Left ventricle myocardium inferior (tissue), 1 donor: ENCODE results near the gene RELT. TPM values are rescaled to one million over a fixed set of nuclear protein-coding genes. Genes with fewer than 3 reads are reported as not detected.

Experiments used
- DNase-seq: peaks from one replicate; pipeline ENCODE4 v3.0.0-alpha.2; 2020
- H3K27ac ChIP-seq: fragments of 200-600 bp; replicated peaks from 2 replicates; pipeline ENCODE4 v1.8.0; 2021
- H3K27me3 ChIP-seq: fragments of 200-600 bp; 2 replicates; pipeline ENCODE4 v1.8.0; 2021; ENCODE audit warnings: low read depth
- H3K36me3 ChIP-seq: fragments of 200-600 bp; 2 replicates; pipeline ENCODE4 v1.8.0; 2021
- H3K4me1 ChIP-seq: fragments of 200-600 bp; 2 replicates; pipeline ENCODE4 v1.8.0; 2021
- H3K4me3 ChIP-seq: fragments of 200-600 bp; 2 replicates; pipeline ENCODE4 v1.8.0; 2021; ENCODE audit warnings: mild to moderate bottlenecking, moderate library complexity
- H3K9me3 ChIP-seq: fragments of 200-600 bp; replicated peaks from 2 replicates; pipeline ENCODE4 v1.8.0; 2021
- CTCF ChIP-seq: fragments of 200-600 bp; IDR thresholded peaks from 2 replicates; pipeline ENCODE4 v1.8.0; 2021; ENCODE audit warnings: antibody characterized with exemption, mild to moderate bottlenecking, borderline replicate concordance
- intact Hi-C: fragments of 100-400 bp; cut with micrococcal nuclease; formaldehyde crosslinking; loops from one replicate; pipeline ENCODE4 v1.11.0; 2022
- total RNA-seq: library from RNA; stranded (reverse); fragmentation: NEBNext Ultra II Directional; extraction: Animal tissue kit (Norgen Biotek cat#: 25700); gene quantifications from one replicate; pipeline ENCODE4 v1.2.1, GENCODE V29; 2021
- donor health status: DM: no; HTN: yes; CAD: no; lungs with severe emphysema.

RELT gene
- total RNA-seq, 1 donor from 2014 or later: 1.6 TPM

GRCh38 chr11:73333173-73333572, 43.0 kb upstream of the RELT start:
- no peaks in the 10 kb centered on the region for H3K9me3 ChIP-seq
- peak overlapping the region; percentile 83 for H3K27ac ChIP-seq
- intact Hi-C loops: no loop called here
- H3K27me3 ChIP-seq: no peaks in the 10 kb centered on the region
- TF ChIP-seq CTCF: no peak
- no peak overlapping the region for H3K4me3 ChIP-seq
- no peak for DNase-seq
- H3K36me3 ChIP-seq: no peaks in the 10 kb centered on the region
- peaks cover 84% of the 10 kb centered on the region for H3K4me1 ChIP-seq

- no peak for TF ChIP-seq CTCF
- H3K36me3 ChIP-seq: no peaks in the 10 kb centered on the region
- H3K4me1 ChIP-seq: peaks cover 84% of the 10 kb centered on the region
- no peaks in the 10 kb centered on the region for H3K9me3 ChIP-seq
- H3K27me3 ChIP-seq: no peaks in the 10 kb centered on the region
- H3K27ac ChIP-seq: peak overlapping the region; percentile 83
- no peak for DNase-seq
- peak overlapping the region; percentile 20 for H3K4me3 ChIP-seq
- intact Hi-C loops: loop anchor here (2.0 kb wide), 1 partner anchor 27 kb away; no protein-coding TSS in a partner anchor
These were observed 42.4 kb upstream of the RELT start for GRCh38 chr11:73333640-73334383.

GRCh38 chr11:73334384-73335203, 41.6 kb upstream of the RELT start:
- intact Hi-C loops: loop anchor here (2.0 kb wide), 1 partner anchor 28 kb away; no protein-coding TSS in a partner anchor
- TF ChIP-seq CTCF: no peak

GRCh38 chr11:73335204-73335923, 40.8 kb upstream of the RELT start:
- peak; percentile 85 for DNase-seq
- Histone ChIP-seq H3K9me3 (no peaks in the 10 kb centered on the region), H3K4me3 (peak overlapping the region; percentile 20), H3K27me3 (no peaks in the 10 kb centered on the region), H3K4me1 (peaks cover 80% of the 10 kb centered on the region), H3K27ac (peak overlapping the region; percentile 83), H3K36me3 (no peaks in the 10 kb centered on the region)
- intact Hi-C loops: loop anchor here (2.0 kb wide), 1 partner anchor 29 kb away; no protein-coding TSS in a partner anchor
- TF ChIP-seq CTCF: peak; percentile 99

More at GRCh38 chr11:73334384-73335203, 41.6 kb upstream of the RELT start:
- no peaks in the 10 kb centered on the region for H3K27me3 ChIP-seq
- no peaks in the 10 kb centered on the region for H3K36me3 ChIP-seq
- no peaks in the 10 kb centered on the region for H3K9me3 ChIP-seq
- peak; percentile 87 for DNase-seq
- H3K4me1 ChIP-seq: peaks cover 81% of the 10 kb centered on the region
- H3K27ac ChIP-seq: peak overlapping the region; percentile 83
- H3K4me3 ChIP-seq: peak overlapping the region; percentile 20

- peaks cover 80% of the 10 kb centered on the region for H3K4me1 ChIP-seq
- H3K4me3 ChIP-seq: no peak overlapping the region
- intact Hi-C loops: no loop called here
- H3K36me3 ChIP-seq: no peaks in the 10 kb centered on the region
- no peak for TF ChIP-seq CTCF
- no peaks in the 10 kb centered on the region for H3K27me3 ChIP-seq
- peak overlapping the region; percentile 41 for H3K27ac ChIP-seq
- DNase-seq: no peak
- no peaks in the 10 kb centered on the region for H3K9me3 ChIP-seq
These were observed 38.4 kb upstream of the RELT start for GRCh38 chr11:73337846-73338245.
